ENCODE measurements around the gene ADORA1.

ADORA1 gene

DNA sequence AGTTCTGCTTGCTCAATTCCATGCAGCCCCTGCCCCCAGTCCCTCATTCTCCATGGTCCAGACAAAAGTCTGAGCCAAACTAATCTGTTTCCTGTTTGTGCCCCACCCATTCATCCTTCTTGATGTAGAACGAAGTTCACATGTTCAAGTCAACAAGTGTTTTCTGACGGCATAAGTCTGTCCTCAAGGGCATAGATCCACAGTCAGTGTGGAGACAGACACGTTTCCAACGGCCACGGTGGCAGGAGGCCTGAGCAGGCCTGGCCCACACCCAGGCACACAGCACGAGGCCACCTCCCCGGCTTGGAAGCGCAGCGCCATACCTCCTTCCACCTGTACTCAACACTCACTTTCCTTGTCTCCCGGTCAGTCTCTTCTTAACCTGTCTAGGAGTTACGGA, 16.1 kb downstream of the ADORA1 start:
- no peak for DNase-seq

DNA sequence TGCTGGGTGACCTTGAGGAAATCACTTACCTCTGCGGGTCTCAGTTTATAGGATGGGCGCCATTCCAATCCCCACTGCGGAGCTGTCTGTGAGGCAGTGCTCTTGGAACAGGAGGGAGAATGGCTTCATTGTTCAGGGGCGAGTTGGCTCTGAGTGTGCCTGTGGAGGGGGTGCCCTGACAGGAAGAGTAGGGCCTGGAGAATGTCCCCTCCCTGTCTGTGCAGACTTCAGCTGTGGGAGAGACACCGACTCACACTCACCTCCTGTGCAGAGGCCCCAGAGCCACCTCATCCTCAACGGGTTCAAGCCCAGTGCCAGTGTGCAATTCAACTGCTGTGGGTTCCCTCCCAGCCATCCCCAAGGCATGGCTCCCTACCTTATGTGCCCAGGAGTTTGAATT, 17.1 kb downstream of the ADORA1 start:
- no peak for DNase-seq

DNA sequence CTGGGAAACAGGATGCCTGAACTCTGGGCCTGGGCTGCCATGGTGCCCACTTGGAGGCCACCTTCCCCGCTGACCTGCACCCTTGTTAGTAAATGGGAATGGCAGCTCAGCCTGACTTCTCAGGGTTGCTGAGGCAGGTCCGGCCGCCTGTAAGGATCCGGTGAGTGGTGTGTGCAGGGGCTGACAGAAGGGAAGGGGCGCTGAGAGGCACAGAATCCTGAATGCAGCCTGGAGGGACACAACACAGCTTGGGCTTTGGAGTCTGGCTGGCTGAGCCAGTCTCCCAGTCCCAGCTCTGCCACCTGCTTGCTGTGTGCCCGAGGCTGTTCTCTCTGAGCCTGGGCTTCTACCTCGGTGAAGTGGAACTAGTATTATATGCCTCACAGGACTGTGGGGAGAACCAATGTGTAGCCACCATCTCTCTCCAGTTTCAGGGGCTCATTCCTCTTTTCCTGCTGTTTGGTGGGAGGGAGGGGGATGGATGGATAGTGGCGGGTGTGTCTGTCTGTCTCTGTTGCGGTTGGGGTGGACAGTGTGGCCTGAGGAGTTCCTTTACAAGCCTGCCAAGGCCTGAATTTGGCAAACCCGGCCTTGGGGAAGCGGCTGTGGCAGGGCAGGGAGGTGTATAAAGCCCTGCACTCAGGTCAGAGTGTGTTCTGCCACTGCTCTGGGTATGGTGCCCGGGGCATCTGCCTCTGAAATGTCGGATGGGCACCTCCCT, 18.0 kb downstream of the ADORA1 start:
- DNase-seq, result no peak

DNA sequence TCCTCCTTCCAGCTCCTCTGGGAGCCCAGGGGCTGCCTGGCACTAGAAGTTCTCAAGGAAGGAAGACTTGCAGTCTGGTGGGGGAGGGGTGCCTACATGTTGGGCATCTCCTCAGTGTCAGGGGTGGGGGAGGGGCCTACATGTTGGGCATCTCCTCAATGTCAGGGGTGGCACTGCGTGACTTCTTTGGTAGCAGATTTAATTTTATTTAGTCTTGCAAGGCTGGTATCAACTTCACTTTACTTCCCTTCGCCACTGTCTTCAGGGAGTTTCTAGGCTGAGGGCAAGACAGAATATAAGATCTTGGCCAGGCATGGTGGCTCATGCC, 18.5 kb downstream of the ADORA1 start:
- no peak for DNase-seq

DNA sequence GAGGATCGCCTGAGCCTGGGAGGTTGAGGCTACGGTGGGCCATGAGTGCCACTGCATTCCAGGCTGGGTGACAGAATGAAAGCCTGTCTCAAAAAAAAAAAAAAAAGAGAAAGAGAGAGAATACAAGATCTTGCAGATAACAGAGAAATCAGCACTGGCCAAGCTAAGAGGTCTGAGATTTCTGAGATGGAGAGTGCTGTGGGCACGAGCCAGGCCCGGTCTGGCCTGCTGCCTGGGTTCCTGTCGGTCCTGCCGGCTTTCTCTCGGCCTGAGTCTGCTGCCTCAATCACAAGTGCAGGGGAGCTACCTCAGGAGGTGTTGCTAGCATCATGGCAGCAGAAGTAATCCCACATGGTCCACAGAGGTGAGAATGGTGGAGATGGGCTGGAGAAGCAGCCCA, 19.0 kb downstream of the ADORA1 start:
- DNase-seq, result no peak

DNA sequence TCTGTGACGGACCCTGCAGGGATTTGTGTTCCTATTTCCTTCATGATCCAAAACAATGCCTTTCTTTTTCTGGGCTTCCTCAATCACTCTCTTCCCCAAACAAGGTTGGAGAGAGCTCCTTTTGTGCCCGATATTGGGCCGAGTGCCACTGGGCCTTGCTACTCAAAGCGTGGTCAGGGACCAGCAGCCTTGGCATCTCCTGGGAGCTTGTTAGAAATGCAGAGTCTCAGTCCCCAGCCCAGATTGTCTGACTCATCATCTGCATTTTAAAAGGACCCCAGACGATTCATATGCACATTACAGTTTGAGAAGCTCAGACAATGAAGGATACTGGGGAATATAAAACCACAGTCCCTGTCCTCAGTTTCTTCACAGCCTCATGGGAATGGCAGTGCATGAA, 19.9 kb downstream of the ADORA1 start:
- DNase-seq, result no peak

DNA sequence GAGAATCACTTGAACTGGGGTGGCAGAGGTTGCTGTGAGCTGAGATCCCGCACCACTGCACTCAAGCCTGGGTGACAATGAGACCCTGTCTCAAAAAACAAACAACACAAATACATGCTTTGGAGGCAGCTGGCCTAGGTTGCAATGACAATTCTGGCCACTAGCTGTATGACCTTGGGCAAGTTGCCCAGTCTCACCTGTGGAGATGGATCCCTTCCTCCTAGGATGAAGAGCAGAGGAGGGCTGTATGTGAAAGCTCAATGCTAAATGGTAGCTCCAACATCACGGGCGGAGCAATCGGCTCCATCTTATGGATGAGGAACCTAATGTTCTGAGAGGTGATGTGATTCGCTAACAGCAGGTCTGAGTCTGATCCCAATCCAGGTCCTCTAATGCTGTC, 20.6 kb downstream of the ADORA1 start:
- no peak for DNase-seq

DNA sequence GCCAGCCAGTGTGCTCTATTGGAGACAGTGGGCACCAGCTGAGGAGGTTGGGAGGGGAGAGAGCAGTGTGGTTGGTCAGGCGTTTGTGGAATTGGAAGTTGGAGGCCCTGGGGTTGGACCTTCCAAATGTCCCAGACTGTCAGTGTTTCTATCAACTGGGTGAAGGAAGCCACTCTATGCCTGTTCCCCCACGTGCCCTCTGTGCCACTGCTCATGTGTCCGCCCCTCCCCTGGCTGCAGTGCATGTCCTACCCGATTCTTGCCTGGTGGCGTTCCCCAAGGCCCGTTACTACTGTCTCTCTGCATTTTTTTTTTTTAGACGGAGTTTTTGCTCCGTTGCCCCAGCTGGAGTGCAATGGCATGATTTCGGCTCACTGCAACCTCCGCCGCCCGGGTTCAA, 21.1 kb downstream of the ADORA1 start:
- DNase-seq, result no peak

DNA sequence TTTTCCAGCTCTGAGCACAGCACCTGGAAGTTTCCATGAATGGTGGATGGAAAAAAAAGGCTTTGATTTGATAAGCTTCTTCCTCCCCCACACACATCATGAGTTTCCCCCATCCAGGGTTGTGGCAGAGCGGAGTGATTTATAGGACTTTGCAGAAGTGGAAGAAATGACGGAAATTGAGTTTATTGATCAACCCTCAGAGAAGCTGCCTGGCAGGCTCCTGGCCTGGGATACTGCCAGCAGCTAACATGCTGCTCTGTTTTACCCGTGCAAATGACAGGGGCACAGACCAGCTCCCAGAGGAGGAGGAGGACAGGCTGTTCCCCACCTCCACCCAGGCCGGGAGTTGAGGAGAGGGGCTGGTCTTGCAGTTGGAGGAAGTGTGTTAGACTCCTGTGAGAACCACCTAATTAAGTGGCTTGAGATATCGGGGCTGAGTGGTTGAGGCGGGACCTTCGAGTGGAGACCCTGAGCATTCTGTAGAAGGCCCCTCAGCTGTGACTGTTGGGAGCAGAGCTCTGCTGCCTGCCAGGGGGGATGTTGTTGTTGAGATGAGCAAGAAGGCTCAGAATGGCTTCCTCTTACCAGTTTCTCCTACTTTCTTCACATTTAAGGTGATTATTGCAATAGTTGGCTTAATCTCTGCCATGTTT, 21.8 kb downstream of the ADORA1 start:
- DNase-seq, result no peak

DNA sequence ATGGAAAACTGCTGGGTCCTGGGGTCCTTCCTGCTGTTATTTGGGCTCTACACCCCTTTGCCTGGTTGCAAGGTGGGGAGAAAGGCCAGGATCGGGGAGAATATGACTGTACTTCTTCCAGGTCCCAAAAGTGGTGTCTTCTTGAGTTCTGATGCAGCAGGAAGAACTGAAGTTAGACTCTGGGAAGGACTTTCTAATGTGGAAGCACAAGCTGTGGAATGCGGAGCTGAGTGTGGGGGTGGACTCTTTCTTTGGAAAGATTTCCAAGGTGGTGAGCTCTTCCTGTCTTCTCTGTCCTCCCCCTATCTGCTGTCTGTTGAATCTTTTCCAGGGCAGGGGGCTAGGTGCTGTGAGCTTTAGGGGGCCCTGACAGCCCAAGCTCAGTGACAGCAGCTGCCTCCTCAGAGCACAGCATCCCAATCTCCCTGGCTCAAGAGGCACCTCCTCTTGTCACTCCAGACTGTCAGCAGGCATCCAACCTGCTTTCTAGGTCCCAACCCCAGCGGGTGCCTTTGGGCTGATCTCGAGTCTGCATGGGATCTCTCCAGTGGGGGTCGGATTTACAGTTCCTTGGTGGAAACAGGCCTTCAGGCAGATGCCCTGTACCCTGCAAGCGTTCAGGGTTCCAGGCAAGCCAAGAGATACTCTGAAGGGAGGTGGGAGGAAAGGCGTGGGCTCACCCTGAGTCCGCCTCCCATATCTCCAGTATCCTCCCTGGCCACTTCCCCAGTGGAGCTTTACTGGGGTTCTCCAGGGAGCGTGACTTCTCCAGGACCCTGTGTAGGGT, 23.2 kb downstream of the ADORA1 start:
- DNase-seq, result no peak

DNA sequence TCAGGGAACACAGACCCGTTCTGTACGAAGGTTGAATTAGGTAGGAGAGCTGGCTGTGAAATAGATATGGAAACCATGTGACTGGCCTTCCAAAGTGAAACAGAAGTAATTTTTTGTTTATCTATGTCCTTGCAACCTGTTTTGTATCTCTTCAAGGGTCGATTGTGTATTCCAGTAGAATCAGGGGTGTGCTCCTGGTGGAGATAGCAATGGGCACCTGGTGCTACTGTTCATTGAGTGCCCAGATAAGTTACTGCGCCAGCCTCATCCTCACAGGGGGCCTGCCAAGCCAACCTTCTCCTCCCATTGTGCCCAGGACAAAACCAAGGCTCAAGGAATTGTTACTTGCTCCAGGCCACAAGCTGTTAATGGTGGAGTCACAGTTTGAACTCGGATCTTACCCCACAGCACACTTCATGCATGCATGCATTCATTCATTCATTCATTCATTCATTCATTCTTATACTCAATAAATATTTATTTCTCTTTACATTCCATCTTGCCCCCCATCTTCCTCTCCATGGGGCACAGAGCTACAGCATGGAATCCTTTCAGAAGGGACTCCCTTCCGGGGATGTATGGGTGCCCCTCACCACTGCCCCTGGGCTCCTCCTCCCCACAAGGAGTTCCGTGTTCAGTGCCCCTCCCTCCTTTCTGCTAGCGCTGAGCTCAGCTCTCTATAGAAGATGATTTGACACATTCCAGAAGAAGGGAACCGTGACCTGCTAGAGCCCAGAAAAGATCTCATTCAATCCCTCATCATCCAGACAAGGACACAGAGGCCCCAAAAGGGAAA, 24.0 kb downstream of the ADORA1 start:
- DNase-seq, result no peak

DNA sequence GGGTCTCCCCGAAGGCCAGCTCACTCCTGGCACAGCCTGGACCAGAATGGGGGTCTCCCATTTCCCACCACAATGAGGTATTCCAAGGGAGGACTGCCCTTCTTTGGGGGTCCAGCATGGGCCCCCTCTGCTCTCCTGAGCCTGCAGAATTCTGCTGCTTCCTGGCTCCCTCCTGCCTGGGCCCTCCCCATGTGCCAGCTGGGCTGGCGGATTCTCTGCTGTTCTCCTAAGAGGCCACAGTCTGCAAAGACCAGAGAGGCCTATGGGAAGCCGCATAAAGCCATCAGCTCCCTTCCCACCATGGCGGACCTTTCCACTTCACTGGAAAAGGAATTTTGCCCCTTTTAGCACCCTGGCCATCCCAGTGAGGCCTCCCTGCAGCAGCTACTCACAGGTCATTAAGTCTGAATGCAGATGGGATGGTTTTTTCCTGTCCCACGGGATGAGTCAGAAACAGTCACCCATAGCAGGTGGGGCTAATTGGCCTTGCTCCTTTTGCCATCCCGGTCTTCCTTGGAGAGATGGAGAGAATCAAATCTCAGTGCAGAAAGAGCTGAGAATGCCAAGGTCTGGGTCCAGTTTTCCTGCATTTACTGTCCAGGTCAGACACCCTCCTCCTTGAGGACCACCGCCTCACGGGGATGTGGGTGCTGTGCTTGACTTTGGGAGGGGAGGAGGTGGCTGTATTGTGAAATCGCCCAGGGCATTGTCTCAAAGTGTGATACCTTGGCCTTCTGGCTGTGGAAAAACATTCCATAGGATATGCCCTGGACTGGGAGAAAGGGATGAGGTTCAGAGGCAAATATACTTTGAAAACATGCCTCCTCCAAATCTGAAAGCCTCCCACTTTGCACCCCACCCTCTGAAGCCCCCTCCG, 24.9 kb downstream of the ADORA1 start:
- DNase-seq, result no peak

DNA sequence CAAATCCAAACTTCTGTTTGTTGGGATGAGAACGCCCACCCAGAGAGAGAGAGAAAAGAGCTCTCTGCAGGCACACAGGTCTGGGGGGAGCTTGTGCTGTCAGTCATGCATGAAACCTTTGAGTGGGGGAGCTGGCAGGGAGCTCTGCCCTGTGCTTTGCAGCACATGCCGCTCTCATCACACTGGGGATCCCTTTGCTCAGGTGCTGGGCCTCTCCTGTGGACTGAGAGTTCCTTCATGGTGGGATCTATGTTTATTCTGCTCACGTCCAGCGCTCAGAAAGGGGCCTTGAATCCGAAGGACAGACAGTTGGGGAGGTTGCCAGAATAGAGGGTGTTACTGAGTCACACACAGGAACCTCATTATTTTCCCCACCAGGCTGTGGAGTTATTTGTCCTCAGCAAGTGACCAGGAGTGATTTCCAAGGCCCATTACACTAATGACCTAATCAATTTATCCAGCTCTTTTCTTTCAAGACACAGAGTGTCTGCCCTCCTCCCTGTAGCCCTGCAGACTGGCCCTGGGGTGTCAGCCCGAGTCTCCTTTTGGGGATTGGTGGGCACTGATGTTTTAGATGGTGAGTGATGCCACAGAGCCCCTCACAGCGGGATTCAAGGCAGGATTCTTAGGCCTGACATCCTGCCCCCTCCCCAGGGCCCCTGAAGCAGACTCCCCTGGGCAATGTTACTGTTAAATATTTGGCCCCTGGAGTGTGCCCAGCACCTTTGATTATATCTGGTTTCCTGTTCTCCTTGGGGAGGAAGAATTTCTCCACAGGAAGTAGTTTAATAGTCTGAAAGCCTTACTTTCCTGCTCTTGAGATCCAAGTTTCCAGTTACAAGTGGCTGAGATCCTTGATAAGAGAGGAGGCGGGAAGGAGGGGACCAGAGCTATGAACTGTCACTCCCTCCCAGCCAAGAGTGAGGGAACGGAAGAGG, 25.8 kb downstream of the ADORA1 start:
- no peak for DNase-seq

DNA sequence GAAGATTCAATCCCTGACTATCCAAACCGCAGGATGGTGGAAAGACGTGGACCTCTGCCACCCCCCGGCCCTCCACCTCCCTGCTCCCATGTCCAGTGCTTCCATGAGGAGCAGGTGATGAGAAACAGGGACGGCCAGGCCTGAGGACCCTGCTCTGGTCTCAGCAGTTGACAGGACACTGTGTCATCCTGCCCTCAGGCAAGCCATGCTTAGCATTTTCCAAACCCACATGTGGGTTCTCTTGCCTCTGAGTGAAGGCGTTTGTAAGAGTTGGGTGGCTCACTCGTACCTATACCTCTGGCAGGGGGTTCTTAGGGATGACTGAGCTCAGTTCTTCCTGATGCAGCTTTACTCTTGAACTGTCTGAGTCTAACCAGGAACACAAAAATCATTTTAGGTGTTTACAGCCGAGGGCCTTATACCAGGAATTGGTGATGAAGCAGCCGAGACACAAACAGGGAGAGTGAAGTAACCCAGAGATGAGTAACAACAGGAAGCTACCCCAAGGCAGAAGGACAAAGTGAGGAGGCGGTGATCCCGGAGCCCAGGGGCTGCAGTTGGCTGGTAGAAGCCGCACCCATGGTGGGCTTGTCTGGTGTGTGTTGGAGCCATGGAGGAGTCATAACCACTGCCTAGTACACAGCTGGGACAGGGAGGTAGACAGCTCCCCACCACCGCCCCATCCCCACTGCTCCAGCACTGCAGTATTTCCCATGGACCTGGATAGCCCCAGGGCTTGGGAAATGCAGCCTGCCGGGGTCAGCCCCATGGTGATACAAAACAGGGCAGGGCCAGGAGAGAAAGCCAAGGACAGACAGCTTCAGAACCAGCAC, 26.7 kb downstream of the ADORA1 start:
- peak; percentile 56 to 60 for DNase-seq

DNA sequence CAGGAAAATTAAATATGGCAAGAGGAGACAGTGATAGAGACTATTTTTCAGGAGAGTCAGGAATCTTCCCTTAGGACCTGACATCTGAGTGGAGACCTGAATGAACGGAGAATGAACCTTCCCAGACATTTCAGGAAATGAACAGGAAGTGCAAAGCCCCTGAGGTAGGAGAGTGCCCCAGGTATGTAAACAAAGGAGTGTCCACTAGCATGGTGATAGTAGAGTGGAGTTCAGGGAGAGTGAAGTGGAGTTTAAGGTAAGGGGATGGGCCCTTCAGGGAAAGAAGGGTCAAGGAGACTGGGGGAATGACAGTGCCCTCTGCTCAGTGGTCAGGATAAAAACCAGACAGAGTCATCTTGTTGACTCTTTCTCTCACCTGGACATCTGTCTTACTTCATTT, 28.8 kb downstream of the ADORA1 start:
- DNase-seq, result no peak

DNA sequence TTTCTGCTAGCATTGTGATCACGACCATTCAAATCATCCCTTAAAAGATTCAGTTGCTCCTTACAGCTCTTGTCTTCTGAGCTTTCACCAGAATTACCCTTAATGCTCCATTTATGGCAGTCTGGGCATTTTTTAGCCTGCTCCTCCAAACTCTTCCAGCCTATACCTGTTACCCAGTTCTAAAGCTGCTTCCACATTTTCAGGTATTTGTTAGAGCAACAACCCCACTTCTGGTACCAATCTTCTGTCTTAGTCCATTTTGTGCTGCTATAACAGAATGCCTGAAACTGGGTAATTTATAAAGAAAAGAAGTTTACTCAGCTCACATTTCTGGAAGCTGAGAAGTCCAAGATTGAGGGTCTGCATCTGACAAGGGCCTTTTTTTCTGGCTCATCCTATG, 30.9 kb downstream of the ADORA1 start:
- DNase-seq, result no peak

DNA sequence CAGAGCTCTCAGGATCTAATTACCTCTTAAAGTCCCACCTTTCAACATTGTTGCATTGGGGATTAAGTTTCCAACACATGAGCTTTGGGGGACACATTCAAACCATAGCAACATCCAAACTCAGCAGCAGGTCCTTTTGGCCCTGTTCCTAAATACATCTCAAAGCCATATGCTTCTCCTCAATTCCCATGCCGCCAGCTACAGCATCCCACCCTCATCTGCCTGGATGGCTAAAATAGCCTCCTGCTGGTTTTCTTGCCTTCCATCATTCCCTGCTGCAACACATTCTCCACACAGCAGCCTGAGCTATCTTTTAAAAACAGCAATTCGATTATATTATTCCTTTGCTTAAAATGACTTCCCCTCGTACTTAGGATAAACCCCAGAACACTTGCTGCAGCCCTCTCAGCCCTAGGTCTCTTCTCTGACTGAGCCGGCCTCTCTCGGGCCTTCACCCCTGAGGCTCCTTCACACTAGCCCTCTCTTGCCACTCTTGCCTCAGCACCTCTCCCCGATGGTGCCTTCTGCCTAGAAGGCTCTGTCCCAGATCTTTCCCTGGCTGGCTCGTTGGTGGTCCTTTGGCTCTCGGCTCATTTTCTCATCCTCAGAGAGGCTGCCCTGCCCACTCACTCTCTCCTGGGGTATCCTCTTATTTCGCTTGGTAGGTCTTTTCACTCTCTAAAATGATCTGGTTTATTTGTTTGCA, 31.6 kb downstream of the ADORA1 start:
- DNase-seq, result no peak

DNA sequence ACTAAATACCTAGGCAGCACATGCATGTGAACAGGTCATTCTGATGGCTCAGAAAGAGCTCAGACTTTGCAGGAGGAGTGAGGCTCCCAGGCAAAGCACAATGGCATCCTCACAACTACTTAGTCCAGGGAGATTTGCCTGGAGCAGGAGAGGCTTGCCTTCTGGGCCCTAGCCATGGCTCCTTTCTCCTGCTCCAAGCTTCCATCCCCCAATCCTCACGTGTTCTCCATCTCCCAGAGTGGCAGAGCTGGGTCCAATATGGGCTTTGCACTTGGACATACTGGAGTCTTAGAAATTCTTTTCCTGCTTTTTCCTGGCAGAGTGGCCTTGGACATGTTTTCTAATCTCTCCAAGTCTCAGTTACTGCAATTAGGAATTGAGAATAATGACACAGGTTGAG, 32.3 kb downstream of the ADORA1 start:
- DNase-seq, result no peak

DNA sequence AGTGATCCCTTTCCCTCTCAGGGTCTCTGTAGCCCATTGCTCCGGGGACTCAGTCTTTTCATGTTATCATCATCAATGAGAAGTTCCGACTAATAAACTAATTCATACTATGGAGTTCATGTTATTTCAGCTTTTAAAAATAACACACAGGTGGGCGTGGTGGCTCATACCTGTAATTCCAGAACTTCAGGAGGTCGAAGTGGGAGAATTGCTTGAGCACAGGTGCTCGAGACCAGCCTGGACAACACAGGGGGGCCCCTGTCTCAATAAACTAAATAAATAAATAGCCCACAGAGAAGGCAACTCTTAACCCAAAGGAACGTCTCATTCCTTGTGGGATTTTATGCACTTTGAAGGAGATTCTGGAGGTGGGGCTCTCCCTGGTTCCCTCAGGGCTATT, 33.6 kb downstream of the ADORA1 start:
- DNase-seq, result no peak

DNA sequence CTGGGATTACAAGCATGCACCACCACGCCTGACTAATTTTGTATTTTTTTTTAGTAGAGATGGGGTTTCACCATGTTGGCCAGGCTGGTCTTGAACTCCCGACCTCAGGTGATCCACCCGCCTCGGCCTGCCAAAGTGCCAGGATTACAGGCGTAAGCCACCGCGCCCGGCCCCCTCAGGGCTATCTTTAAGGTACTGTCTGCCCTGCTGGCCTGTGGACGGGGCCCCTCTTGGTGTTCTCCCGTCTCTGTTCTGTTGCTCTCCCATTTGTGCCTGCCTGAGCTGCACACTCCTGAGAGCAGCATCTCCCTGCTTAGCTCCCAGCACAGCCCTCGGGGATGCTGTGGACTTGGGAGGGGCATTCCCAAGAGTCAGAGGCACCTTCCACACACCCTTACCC, 34.2 kb downstream of the ADORA1 start:
- no peak for DNase-seq

All from inflammatory macrophage treated with lipopolysaccharide for 1 hour (primary cell).